ENCODE results near the gene TMEM250.

TMEM250 gene

DNA sequence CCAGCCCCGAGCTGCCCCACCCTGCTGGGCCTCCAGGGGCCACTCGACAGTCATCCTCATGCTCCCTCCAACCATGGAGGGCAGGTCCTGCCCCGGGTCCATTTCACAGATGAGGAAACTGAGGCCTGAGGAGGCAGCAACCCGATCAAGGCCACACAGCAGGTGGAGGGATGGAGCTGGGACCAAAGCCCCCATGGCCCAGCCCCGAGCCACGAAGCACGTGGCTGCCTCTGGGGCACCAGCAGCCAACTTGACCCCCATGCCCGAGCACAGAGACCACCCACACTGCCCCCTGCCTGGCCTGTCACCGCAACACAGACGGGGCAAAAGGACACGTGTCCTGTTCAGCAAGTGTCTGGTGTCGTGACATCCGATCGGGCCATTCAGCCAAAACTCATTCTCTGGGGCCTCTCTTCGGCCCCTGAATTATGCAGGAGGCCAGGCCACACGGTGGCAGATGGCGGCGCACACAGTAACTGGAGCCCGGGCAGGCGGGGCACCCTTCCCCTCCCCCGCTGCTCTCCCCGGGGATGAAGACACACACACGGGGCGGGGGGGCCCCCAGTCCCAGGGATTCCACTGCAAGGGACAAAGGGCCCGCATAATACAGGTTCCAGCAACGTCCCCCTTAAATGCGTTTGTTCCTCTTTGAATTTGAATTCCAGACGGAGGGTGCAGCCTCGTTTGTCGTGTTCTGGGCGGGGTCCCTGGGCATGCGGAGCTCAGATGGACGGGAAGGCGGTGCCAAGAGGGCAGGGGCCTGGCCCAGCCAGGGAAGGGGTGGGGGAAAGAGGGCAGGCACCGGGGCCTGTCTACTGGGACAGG lies 29.4 kb upstream of the TMEM250 start:
- DNase-seq (ENCODE audit: low read depth) = no peak

DNA sequence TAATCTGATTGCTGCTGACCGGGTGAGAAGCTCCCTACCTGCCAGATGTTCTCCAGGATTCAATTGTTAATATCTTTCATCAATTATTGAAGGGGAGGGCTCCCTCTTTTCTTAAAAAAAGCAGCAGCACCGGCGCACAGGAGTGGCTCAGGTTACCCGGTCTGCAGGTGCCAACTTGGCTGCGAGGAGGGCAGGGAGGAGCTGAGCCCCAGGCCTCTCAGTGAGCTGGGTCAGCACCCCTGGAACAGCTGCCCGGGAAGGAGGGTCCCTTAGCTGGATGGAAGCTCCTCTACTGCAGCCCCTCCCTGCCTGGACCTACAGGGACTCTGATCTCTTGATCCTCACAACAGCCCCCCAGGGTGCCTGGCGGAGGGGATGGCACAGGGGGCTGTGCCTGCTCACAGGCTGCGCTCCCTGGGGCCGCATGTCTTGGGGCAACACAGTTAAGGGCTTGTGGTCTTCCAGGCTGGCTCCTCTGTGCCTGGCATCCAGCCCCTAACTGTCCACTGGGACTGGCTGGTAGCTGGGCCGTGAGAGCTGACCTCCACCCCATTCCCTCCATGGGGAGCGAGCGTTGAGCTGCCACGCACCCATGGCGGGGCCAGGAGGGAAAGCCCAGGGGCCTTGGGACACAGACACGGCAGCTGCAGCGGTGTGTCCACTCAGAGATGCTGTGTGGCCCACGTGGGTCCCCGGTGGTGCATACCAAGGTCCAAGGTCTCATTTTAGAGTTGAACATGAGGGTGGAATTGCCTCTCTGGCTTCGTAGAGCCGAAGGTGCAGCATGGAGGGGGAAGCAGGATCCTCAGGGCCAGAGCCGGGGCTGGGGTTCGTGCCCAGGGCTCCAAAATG lies 28.6 kb upstream of the TMEM250 start:
- no peak for DNase-seq (ENCODE audit: low read depth)

DNA sequence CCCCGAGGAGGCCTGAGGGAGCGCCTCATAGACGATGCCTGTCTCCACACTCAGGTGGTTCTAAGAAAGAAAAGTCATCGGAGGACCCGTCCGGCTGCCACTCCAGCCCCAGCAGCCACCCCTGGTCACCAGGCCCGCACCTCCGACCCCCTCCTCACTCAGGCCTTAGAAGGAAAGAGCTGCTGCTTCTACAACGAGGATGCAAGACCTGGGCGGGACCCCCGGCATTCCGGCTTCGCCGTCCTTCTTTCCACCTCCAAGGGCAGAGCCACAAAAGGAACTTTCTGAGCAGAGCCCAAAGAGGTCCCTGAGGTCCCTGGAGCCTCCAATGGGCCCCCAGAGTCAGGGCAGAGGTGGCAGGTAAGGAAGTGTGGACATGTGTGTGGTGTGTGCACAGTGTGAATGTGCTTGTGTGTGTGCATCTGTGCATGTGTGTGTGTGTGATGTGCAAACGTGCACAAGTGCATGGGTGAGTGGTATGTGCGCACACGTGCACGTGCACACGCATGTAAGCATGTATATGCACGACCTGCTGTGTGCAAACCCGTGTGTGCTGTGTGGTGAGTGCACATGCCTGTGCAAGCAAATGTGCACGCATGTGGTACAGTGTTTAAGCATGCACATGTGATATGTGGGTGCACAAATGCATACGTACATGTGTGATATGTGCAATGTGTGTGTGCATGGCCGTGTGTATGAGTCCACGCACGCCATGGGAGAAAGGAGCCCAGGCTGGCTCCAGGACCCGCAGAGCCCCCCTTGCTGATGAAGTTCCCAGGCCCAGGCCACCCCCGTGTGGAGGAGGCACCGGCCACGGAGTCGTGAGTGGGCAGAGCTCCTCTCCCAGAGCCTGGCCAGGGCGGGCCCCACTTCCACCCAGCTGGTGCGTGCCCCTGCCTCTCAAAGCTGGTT lies 27.7 kb upstream of the TMEM250 start:
- no peak for DNase-seq (ENCODE audit: low read depth)

DNA sequence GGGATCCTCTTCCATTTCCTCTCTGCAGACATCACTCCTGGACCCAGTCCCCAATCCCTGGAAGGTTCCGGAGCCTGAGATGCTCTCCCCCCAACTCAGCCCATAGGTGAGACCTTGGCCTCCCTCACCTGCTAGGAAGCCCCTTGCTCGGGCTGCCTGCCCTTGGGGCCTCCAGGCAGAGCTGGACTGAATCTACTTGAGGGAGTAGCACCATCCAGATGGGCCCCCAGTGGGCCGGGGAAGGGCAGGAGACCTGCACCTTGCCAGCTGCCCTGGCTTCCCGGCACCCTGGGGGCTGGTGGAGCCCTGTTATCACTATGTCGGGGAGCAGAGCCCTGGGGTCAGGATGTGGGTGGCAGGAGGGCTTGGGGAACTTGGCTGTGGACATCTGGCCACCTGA lies 26.9 kb upstream of the TMEM250 start:
- no peak for DNase-seq (ENCODE audit: low read depth)

DNA sequence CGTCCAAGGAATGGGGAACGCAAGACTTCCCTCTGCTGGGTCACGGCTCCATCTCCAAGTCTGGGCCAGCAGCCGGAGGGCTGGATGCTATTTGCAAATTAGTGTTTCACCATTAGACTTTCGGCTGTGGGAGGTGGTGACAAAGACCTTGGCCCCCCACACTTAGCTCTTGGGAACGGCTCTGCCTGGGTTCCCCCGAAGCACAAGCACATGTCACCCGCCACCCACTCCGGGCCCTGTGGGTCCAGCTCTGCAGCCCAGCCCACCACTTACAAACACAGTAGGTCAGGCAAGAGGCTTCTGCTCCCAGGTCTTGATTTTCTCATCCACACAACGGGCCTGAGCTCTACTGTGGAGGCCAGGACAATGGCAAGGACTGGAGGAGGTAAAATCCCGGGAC lies 25.8 kb upstream of the TMEM250 start:
- DNase-seq (ENCODE audit: low read depth) = no peak

DNA sequence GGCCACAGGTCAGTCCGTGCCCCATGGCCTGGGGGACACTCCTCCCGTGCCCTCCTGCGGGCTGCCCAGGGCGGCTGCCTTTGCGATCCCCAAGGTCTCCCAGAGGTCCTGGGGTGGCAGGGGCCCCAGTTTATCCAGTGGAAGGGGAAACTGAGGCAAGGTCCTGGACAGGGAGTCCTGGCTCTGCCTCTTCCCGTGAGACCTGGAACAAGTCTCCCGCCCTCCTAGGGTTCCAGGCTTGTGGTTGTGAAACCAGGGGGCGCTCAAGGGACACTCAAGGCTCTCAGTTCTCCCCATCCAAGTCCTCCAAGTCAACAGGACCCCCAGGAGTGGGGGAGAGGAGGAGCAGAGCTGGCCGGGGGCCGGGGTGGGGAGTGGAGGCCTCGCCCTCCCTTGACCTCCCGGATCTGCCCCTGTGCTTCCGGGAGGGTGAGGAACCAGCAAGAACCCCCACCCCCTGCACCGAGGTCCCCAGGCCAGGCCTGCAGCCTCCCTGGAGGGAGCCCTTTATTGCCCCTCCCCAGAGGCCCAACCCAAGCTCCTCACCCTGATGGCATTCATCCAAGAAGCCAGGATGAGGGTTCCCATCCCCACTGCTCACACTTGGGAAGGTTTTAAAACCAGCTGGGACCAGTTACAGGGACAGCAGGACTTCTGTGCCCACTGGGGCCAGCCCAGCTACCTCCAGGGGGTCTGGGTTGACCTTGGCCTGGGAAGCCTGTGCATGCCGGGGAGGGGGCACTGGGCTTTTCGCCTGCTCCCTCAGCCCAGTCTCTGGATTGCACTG lies 24.7 kb upstream of the TMEM250 start:
- DNase-seq (ENCODE audit: low read depth) = no peak

DNA sequence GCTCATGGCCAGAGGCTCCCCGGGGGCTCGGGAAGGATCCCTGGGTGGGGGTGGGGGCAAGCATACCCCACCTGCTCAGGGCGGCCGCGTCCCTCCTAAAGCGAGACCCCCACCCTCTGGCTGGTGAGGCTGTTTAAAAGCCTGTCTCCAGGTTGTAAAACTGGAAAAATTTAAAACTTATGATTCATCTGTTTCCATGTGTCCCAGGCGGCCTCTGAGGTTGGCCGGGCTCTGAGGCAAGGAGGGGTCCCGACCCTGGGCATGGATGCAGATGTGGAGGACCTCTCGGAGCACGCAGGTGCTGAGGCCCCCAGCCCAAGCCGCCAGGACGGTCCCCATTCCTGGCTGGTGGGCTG lies 24.2 kb upstream of the TMEM250 start:
- DNase-seq (ENCODE audit: low read depth) = no peak

DNA sequence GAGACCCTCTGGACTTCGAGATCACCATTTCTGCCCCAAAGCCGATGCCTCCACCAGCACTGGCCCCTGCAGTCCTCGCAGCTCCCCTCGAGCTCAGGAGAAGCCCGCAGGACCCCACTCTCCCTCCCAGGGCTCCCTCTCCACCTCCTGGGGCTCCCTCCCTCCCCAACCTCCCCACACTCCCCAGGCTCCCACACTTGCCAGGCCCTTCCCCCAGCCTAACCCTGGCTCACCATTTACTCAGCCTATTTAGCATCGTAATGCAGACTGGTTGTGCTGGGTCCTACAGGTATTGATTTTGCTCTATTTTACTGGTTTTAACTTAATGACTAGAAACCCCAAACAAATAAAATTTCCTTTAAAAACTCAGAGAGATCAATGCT lies 23.7 kb upstream of the TMEM250 start:
- no peak for DNase-seq (ENCODE audit: low read depth)

DNA sequence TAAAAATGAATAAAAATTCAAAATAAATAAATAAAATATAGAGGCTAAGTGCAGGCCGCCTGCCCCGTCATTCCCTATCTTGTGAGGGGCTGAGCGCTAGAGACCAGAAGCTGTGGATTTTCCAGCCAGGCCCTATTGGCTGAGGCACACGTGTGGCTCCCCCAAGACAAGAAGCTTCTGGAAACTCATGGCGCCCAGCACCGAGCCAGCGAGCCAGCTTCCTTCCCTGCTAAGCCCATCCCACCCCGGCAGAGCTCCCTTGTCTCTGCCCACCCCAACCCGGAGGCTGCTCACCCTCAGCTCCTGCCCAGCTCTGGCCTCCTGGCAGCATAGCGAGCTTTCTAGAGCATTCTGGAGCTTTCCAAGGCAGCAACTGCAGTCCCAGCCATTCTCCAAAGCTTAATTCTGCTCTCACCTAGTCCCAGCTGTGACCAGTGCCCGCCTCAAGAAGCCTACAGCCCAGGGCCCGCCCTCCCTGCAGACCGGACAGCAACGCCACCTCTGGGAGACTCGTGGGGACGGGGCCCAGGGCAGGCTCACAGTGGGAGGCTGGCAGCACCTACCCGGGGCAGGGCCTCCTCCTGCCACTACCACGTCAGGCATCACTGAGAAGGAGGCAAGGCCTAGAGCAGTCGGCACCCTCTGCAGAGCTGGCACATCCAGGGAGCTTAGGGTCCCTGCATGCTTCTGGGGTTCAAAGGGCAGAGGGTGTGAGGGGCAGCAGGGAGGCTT lies 23.2 kb upstream of the TMEM250 start:
- no peak for DNase-seq (ENCODE audit: low read depth)

DNA sequence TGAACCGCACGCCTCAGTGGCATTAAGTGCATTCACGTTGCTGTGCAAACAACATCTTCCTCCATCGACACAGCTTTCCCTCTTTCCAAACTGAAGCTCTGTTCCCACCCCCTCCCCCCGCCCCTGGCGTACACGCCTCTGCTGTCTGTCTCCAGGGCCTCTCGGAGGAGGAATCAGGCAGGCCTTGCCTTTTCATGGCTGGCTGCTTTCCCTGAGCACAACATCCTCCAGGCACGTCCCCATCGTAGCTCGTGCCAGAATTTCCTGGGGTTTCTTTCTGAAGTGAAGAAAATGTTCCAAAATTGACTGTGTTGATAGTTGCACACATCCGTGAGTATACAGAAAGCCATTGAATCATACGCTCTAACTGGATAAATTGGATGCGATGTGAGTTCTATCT lies 22.3 kb upstream of the TMEM250 start:
- no peak for DNase-seq (ENCODE audit: low read depth)

DNA sequence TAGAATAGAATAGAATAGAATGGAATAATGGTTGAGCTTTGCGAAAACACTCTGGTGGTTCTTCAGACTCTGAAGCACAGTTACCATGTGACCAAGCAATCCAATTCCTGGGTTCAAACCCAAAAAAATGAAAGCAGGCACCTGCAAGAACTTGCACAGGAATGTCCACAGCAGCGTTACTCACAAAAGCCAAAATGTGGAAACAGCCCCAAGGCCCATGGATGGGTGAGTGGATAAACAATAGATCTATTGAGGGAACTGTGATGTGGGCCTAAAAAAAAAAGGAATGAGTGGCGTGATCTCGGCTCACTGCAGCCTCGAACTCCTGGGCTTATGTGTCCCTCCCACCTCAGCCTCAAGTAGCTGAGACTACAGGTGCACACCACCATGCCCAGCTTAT lies 21.4 kb upstream of the TMEM250 start:
- no peak for DNase-seq (ENCODE audit: low read depth)

DNA sequence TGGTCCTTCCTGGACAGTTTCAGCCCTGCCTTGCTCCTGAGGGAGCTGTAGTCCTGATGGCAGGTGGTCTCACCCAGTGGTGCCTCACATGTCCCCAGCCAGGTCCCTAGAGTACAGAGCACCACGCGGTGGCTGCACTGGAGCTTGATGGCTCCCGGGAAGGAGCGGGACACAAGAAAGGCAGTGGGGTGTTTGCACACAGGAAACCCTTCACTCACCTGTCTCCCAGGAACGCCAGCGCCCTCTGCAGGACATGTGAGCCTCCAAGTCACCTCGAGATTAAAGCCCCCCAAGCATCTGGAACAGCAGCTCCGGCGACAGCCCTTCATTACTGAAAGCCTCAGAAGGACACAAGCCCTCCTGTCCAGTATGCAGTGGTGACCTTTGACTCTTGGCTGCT lies 19.9 kb upstream of the TMEM250 start:
- no peak for DNase-seq (ENCODE audit: low read depth)

DNA sequence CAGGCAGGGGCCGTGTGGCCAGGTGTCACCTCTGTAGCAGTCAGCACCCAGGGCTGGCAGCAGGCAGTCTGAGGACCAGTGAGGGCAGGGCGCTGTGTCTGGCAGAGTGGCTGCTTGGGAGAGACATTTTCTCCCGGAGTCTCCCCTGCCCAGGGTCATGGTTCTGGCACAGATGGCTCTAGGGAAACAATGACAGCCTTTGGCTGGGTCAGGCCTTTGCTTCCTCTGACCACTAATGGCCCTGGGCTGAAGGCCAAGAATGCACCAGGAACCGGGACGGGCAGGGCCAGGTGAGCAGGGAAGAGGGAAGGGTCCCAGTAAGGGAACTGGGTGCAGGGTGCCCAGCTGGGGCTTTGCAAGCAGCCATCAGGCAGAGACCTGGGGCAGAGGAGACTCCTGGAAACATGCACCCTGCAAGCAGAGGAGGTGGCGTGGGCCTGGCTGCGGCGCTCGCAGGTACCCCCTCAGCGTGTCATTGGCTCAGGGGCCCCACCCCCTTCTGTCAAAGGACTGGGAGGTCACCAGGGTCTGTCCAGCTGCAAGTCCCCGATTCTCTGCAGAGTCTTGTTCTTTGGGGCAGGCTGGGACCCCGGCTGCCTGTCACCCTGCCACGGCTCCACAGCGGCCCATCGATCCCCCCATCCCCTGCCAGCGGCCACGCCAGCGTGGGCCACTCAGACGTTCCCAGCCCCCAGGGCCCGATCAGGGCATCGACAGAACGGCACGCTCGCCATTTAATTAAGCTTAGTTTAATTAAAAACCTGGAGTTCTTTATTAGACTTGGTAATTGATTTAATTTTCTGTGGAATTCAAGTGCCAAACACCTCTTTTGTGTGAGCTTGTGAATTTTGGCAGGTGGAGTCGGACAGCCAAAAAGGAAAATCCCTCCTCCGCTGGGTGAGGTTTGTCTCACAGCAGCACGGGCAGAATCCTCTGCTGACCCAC lies 18.9 kb upstream of the TMEM250 start:
- no peak for DNase-seq (ENCODE audit: low read depth)

DNA sequence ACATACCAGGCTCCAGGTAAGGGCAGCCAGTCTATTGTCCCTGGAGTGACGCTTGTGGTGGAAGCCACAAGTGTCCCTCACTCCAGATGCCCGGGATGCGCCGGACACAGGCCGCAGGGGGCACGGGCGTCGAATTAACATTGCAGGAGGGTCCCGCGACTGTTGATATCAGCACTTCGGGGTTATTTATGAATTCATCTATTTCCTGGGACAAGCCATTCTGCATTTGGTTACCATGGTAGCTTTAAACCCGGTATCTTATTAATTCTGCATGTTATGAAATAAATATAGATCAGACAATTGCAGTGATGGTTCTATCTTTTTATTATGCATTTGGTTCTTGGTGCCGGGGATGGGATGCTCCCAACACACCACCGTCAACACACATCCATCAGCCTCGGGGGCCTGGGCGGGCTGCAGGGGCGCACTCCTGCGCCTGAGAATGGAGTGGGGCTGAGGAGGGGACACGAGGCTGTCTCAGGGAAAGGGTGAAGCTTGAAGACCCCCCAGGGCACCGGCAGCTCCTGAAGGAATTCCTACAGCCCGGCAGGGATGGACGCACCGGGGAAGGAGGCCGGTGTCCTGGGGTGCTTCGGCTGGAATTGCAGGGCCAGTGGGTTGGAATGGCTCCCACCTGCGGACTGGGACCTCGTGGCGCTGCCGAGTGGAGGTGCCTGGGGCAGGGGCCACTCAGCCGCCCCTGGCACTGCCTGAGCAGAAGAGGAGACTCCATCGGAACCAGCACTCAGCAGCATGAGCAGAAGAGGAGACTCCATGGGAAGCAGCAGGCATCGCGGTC lies 17.7 kb upstream of the TMEM250 start:
- no peak for DNase-seq (ENCODE audit: low read depth)

DNA sequence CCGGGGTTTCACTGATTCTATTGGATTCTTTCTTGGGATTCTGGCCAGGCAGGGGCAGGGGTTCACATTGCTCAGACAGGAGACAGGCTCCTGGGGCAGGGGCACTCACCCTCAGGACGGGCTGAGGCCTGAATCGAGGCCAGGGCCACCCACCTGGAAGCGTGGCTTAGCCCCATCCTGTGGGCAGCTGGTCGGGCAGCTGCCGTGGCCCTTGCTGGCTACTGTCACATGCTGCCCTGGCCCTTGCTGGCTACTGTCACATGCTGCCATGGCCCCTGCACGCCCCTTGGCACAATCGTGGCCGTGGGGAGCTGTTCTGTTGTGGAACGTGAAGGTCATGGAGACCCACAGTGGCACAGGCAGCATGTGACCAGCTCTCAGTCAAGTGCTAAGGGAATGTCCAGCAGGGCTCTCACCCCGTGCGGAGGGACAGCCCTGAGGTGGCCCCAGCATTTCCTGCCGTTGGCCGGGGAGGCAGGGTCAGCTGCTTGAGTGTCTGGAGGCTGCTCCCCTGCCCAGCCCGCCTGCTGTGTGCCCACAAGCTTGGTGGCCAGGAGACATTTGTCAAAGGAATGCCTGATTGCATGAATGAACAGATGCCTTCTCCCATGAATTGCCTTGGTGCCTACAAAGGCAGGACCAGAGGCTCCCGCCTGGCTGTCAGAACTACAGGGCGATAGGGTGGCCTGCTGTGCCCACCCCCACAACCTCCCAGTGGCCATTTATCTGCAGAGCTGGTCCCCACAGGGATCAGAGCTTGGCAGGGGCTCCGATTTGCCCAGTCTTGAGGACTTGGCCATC lies 16.9 kb upstream of the TMEM250 start:
- no peak for DNase-seq (ENCODE audit: low read depth)

DNA sequence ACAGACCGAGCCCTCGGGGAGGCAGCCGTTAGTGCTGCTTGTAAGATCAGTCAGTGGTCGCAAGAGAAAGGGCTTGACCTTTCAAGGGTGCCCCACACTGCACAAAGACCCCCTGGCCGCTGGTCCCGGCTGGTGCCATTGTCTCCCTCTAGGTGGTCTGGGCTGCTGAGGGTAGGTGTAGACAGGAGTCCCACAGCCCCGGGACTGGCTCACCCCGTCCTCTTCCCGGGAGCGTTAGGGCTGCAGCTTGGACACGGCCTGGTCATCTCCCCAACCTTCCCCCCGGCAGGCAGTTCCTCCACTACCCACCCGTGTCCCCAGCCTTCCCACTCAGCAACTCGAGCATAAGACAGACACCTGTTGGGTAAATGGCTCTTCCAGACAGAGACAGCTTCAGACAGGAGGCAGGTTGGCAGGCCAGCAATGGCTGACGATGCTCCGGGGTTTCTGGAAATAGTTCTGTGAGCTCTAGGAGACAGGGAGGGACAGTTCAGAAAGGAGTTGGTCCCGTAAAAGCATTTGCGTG lies 15.3 kb upstream of the TMEM250 start:
- no peak for DNase-seq (ENCODE audit: low read depth)

DNA sequence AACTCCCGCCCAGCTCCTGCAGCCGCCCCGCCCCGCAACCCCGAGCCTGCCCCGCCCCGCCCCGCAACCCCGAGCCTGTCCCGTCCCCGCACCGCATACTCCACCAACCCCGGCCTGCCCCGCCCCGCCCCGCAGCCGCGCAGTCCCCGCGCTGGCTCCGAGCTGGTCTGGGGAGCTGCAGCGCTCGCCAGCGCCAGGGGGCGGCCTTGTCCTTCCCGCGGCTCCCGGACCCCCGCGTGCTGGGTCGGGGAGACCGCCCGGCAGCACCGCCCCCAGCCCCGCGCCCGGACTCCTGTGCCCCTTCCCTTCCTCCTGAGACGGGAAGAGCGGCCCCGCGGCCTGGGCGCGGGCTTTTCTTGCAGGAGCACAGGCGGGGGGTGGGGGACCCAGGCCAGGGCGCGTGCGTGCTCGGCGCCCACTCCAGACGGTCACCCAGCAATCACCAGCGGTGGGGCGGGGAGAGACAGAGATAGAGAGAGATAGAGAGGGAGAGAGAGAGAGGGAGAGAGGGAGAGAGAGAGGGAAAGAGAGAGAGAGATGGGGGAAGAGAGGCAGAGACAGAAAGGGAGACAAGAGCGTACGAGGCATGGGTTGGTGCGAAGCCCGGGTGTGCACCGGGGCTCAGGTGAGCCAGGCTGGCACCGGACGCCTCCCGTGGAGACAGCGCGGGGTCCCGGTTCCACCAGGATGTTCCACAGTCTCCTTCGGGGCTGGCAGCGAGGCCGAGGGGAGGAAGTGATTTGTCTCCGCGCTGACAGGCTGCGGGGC lies 14.7 kb upstream of the TMEM250 start:
- no peak for DNase-seq (ENCODE audit: low read depth)

All from activated T-cell treated with anti-CD3 and anti-CD28 coated beads for 24 hours (primary cell).